IPS-11a (cell line): Measurements from ENCODE around the gene SPATA33.
"Not testable (repeated sequence)": the region's sequence is repeated elsewhere in the genome, so short reads cannot be mapped to it uniquely, and the experiment has no call there.

Experiments used
- H3K4me3 ChIP-seq: one replicate; pipeline ENCODE4 v1.5.1; 2013; ENCODE audit warnings: low read depth, low read length, control low read depth

SPATA33 gene

GRCh38 chr16:89691231-89691985 is 33.8 kb downstream of the SPATA33 start:
- no peak overlapping the region for H3K4me3 ChIP-seq

DNA sequence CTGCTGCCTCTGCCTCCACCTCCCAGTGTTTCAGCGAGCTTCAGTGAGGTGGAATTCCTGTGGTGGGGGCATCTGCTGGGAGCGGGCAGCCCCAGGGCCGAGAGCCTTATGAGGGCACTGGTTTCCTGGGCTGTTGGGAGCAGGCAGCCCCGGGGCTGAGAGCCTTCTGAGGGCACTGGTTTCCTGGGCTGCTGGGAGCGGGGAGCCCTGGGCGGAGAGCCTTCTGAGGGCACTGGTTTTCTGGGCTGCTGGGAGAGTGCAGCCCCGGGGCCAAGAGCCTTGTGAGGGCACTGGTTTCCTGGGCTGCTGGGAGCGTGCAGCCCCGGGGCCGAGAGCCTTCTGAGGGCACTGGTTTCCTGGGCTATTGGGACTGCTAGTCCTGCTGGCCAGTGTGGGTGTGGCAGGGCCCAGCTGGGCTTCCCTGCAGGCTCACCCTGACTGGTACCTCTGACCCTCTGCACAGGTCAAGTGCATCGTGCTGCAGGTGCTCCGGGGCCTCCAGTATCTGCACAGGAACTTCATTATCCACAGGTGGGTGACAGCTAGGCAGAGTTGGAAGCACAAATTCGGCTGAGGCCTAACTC is 34.4 kb downstream of the SPATA33 start:
- H3K4me3 ChIP-seq = no peak overlapping the region

GRCh38 chr16:89693289-89693731 is 35.7 kb downstream of the SPATA33 start:
- no peak overlapping the region for H3K4me3 ChIP-seq

DNA sequence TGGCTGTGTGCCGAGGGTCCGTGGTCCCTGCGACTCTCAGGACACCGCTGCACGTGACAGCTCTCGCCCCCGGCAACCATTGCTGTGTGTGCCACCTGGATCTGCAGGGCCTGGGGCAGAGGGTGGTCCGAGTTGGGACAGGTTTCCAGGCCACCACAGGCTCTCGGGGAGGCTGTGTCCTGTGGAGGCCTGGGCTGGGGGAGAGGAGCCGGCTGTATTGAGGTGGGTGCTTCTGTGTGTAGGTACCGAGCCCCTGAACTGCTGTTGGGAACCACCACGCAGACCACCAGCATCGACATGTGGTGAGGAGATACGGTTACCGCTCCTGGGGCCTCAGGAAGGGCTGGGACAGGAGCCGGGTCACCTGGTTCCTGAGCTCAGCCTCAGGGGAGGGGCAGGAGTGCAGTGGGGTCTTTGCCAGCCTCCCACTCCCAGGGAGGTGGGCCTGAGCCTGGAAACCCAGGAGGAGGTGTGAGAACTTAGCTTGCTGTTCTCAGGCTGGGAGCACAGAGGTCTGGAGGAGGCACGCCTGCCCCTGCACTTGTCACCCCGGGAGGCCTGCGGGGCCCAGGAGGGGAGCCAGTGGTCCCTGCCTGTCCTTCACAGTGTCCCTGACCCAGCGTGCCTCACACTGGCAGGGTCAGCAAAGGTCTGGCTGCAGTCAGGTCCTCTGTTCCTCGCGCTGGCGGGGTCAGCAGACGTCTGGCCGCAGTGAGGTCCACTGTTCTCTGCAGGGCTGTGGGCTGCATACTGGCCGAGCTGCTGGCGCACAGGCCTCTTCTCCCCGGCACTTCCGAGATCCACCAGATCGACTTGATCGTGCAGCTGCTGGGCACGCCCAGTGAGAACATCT is 36.5 kb downstream of the SPATA33 start:
- no peak overlapping the region for H3K4me3 ChIP-seq

GRCh38 chr16:89694784-89695085 is 37.1 kb downstream of the SPATA33 start:
- not testable (repeated sequence) for H3K4me3 ChIP-seq

DNA sequence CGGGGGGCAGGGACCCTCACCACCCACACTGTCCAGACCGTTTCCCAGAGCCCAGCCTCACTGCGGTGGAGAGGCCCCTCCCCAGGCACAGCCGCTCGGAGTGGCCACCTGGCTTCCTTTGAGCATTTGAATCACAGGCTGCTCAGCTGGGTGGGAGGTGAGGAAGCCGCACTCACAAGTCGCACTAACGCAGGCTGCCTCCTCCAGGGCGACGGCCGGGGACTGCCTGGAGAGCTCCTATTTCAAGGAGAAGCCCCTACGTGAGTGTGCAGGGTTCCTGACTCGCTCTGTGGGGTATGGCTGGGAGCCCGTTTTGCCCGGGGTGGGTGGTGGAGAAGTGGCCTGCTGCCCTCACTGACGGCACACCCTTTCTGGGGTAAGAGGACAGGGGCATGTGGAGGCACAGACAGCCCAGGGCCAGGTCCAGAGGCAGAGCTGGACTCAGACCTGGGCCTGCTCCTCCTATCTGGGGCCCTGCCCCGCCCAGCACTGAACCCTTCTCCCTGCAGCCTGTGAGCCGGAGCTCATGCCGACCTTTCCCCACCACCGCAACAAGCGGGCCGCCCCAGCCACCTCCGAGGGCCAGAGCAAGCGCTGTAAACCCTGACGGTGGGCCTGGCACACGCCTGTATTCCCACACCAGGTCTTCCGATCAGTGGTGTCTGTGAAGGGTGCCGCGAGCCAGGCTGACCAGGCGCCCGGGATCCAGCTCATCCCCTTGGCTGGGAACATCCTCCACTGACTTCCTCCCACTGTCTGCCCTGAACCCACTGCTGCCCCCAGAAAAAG is 37.6 kb downstream of the SPATA33 start:
- no peak overlapping the region for H3K4me3 ChIP-seq

DNA sequence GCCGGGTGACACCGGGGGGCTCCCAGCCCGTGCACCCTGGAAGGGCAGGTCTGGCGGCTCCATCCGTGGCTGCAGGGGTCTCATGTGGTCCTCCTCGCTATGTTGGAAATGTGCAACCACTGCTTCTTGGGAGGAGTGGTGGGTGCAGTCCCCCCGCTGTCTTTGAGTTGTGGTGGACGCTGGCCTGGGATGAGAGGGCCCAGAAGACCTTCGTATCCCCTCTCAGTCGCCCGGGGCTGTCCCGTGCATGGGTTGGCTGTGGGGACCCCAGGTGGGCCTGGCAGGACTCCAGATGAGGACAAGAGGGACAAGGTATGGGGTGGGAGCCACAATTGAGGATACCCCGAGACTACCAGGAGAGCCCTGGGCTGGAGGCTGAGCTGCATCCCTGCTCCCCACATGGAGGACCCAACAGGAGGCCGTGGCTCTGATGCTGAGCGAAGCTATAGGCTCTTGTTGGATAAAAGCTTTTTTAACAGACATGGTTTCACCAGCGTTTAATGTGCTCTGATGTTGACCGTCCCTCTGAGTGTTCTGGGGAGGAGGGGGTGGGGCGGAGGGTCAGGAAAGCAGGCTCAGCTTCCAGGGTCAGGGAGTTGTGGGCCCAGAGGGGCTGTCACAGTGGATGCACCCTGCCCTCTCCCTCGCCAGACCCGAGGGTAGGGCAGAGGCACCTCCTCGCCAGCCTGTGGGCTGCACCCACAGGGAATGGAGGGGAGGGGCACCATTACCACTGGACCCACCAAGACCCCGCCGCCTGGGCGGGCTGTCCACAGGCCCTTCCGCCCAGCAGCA is 38.4 kb downstream of the SPATA33 start:
- no peak overlapping the region for H3K4me3 ChIP-seq

GRCh38 chr16:89696670-89697128 is 39.1 kb downstream of the SPATA33 start:
- no peak overlapping the region for H3K4me3 ChIP-seq

DNA sequence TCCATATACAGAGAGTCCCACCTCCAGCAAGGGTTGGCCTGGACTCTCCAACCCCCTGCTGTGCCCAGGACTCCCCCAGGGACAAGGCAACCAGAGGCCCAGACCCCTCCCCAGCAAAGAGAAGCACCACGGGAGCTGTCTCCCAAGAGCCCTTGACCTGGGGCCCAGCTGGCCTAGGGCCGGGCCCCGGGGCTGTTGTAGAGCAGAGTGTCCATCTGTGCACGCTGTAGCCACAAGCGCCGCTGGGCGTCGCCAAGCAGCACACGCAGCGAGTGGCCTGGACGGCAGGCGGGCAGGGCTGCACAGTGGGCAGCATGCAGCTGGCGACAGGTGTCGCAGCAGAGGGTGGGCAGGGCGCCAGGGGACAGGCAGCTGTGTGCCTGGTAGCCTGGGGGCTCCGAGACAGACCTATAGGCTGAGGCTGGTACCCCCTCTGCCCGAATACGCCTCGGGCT is 39.6 kb downstream of the SPATA33 start:
- H3K4me3 ChIP-seq = no peak overlapping the region

DNA sequence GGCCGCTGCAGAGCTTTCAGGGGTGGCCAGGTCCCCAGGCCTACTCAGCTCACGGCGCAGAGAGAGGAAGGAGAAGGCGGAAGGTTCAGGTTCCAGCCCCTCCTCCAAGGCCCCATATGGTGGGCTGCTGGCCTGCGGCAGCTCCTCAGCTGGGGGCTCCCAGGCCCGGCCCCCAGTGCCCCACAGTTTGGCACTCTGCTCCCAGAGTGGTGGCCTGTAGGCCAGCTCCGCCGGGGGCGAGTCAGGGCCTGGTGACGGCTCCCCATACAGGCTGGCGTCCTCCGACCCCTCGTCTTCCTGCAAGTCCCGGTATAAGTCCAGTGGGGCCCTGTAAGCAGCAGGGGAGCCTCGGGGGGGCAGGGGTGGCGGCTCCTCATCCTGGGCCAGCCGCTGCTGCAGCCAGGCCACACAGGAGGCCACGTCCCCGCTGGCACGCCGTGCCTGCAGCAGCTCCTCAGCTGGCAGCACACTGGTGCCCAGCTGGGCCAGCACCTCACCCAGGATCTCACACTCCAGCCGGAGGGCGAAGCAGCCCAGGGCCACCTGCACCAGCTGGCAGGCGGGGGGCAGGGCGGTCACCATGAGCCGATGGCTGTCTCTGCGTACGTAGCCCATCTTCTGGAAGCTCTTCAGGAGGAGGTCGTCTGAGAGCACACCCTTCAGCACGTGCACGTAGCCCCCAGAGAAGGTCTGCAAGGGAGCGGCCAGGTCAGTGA is 40.1 kb downstream of the SPATA33 start:
- no peak overlapping the region for H3K4me3 ChIP-seq

DNA sequence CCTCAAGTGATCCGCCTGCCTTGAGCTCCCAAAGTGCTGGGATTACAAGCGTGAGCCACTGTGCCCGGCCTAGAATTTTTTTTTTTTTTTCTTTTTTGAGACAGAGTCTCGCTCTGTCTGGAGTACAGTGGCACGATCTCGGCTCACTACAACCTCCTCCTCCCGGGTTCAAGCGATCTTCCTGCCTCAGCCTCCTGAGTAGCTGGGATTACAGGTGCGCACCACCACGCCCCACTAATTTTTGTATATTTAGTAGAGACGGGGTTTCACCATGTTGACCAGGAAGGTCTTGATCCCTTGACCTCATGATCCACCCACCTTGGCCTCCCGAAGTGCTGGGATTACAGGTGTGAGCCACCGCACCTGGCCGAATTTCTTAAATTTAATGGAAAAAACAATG is 41.1 kb downstream of the SPATA33 start:
- not testable (repeated sequence) for H3K4me3 ChIP-seq

DNA sequence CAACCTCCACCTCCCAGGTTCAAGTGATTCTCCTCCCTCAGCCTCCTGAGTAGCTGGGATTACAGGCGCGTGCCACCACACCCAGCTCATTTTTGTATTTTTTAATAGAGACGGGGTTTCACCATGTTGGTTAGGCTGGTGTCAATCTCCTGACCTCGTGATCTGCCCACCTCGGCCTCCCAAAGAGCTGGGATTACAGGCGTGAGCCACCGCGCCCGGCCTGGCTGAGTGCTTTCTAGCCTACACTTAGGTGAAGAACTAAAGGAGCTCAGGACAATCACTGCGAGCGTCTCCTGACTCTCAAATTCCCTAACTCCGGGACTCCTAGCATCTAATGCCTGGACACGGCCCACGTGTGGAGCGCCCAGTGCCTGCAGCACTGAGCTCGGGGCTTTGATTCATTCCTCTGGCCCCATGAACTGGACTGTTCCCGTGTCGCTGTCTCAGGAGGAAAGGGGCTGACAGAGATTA is 42.0 kb downstream of the SPATA33 start:
- H3K4me3 ChIP-seq = not testable (repeated sequence)

GRCh38 chr16:89700100-89700648 is 42.5 kb downstream of the SPATA33 start:
- peak overlapping the region; percentile 72 for H3K4me3 ChIP-seq

DNA sequence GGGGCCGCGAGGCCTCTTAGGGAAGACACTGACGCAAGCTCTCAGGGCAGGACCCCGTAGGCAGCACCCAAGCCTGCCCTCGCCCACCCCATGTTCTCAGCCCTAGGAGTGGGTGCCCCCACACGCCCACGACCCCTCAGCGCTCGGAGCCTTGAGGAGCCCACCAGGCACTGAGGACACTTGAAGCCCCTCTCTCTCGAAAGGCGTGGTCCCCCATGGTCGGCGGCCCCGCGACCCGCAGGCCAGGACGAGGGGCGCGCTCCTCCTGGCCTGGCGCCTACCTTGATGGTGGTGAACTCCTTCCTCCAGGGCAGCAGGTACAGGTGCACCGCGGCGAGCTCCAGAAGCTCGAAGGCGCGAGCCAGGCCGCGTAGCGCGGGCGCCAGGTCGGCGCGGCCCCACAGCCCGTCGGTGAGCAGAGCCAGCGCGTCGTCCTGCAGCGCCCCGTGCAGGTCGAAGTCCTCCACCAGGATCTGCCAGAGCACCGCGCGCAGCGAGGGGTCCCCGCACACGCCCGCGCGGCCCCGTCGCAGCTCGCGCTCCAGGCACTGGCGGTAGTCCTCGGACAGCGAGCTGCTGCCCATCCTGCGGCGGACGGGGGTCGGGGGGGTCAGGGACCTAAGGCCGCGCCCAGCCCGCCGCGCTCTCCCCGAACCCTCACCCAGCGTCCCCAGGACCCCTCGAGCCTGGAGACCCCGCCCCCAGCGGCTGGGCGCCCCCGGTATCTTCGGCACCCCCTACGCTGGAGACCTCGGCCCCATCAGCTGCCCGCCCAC is 43.2 kb downstream of the SPATA33 start:
- H3K4me3 ChIP-seq = peak overlapping the region; percentile 72

- H3K4me3 ChIP-seq = peak within 1 kb of the TSS; percentile 72
Observed at GRCh38 chr16:89701425-89702406, 44.1 kb downstream of the SPATA33 start, which contains the start of gene SPATA2L. Gene SPATA2L, minus strand, starts transcription at chr16:89701705. Its CDS starts 473 bp downstream, at chr16:89701232.

DNA sequence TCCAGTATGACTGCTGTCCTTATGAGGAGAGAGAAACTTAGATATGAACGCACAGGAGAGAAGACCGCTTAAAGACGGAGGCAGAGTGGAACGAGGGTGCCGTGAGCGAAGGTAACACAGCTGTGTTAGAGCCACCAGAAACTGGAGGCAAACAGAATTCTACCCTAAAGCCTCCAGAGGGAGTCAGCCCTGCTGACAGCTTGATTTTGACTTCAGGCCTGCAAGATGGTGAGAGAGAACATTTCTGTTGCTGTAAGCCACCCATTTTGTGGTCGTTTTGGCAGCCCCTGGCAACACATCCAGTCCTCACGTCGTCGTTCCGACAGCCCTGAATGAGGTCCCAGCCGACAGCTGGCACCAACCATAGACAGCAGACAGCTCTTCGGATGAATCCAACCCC is 46.6 kb downstream of the SPATA33 start:
- H3K4me3 ChIP-seq = no peak overlapping the region

- H3K4me3 ChIP-seq = no peak overlapping the region
Observed at GRCh38 chr16:89705006-89705405, 47.4 kb downstream of the SPATA33 start.
